ENCODE data around the gene IFT80.

GRCh38 chr3:160384639-160385318 is 14.2 kb downstream of the IFT80 start:
- TF ChIP-seq TEAD4 (CRISPR knock-in tag; IDR thresholded peaks at IDR 0.05) (no peak), MXD4 (CRISPR knock-in tag; IDR thresholded peaks at IDR 0.05; ENCODE audit: borderline replicate concordance) (no peak), SMAD3 (CRISPR knock-in tag; IDR thresholded peaks at IDR 0.05; ENCODE audit: borderline replicate concordance) (no peak), FOXK1 (CRISPR knock-in tag; IDR thresholded peaks at IDR 0.05) (no peak), CREM (CRISPR knock-in tag; IDR thresholded peaks at IDR 0.05) (no peak)
- TF ChIP-seq, protein P1, sequence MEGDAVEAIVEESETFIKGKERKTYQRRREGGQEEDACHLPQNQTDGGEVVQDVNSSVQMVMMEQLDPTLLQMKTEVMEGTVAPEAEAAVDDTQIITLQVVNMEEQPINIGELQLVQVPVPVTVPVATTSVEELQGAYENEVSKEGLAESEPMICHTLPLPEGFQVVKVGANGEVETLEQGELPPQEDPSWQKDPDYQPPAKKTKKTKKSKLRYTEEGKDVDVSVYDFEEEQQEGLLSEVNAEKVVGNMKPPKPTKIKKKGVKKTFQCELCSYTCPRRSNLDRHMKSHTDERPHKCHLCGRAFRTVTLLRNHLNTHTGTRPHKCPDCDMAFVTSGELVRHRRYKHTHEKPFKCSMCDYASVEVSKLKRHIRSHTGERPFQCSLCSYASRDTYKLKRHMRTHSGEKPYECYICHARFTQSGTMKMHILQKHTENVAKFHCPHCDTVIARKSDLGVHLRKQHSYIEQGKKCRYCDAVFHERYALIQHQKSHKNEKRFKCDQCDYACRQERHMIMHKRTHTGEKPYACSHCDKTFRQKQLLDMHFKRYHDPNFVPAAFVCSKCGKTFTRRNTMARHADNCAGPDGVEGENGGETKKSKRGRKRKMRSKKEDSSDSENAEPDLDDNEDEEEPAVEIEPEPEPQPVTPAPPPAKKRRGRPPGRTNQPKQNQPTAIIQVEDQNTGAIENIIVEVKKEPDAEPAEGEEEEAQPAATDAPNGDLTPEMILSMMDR (IDR thresholded peaks at IDR 0.05), result no peak
- TF ChIP-seq, protein P2, sequence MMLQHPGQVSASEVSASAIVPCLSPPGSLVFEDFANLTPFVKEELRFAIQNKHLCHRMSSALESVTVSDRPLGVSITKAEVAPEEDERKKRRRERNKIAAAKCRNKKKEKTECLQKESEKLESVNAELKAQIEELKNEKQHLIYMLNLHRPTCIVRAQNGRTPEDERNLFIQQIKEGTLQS (CRISPR knock-in tag; conservative IDR thresholded peaks at IDR 0.05), result no peak
- TF ChIP-seq, protein P3, sequence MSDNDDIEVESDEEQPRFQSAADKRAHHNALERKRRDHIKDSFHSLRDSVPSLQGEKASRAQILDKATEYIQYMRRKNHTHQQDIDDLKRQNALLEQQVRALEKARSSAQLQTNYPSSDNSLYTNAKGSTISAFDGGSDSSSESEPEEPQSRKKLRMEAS (CRISPR knock-in tag; IDR thresholded peaks at IDR 0.05), result no peak

Measured in WTC11 (cell line).